HEK293 (cell line): Measurements from ENCODE around the gene GALNTL6.

Experiments
- CTCF ChIA-PET: fragments of 350-600 bp; formaldehyde crosslinking; extraction: SDS; loops from one replicate; lab custom pipeline; 2021; ENCODE audit warnings: antibody characterized with exemption; lab: Yijun Ruan, JAX
- POLR2A ChIA-PET: fragments of 300-600 bp; formaldehyde crosslinking; extraction: SDS; loops from one replicate; lab custom pipeline; 2020; ENCODE audit warnings: antibody characterized with exemption, inconsistent platforms; lab: Yijun Ruan, JAX
- H3K27ac ChIP-seq: fragments of 200-500 bp; sonication (Bioruptor generic); 2 replicates; pipeline ENCODE4 v1.5.1; 2014; ENCODE audit warnings: low read depth, low read length, control low read depth, inconsistent platforms; ENCODE audit errors: extremely low read depth
- H3K36me3 ChIP-seq, 2 experiments: fragments of 200-500 bp in 1 of 2; sonication (Bioruptor generic) in 1 of 2; 1 replicate in 1 of 2; 2 replicates in 1 of 2; pipeline ENCODE4 v1.5.1; 2014 to 2017; ENCODE audit warnings: inconsistent platforms in 2 of 2, low read length in 2 of 2; ENCODE audit not compliant: control insufficient read depth in 2 of 2, insufficient read depth in 1 of 2
- H3K4me1 ChIP-seq: fragments of 200-500 bp; sonication (Bioruptor generic); 2 replicates; pipeline ENCODE4 v1.5.1; 2014; ENCODE audit warnings: mild to moderate bottlenecking, low read length, inconsistent platforms; ENCODE audit not compliant: control insufficient read depth, insufficient read depth
- H3K4me3 ChIP-seq: 2 replicates; pipeline ENCODE4 v1.5.1; 2011; ENCODE audit warnings: low read depth, mild to moderate bottlenecking, control low read depth, low read length, moderate library complexity
- H3K9me3 ChIP-seq: fragments of 200-500 bp; sonication (Bioruptor generic); 2 replicates; pipeline ENCODE4 v1.5.1; 2014; ENCODE audit warnings: low read depth, low read length, inconsistent platforms; ENCODE audit not compliant: control insufficient read depth, insufficient read depth
- BCL11B ChIP-seq: fragments of 450-650 bp; formaldehyde crosslinking; IDR thresholded peaks from 2 replicates; pipeline ENCODE4 v1.5.1; 2016; ENCODE audit warnings: low read depth, missing biosample characterization, missing genetic modification characterization
- KLF1 ChIP-seq: fragments of 450-650 bp; formaldehyde crosslinking; IDR thresholded peaks from 2 replicates; pipeline ENCODE4 v1.5.1; 2016; ENCODE audit warnings: missing biosample characterization, missing genetic modification characterization
- KLF8 ChIP-seq: fragments of 450-650 bp; formaldehyde crosslinking; IDR thresholded peaks from 2 replicates; pipeline ENCODE4 v1.5.1; 2016; ENCODE audit warnings: missing biosample characterization, missing genetic modification characterization
- KLF9 ChIP-seq: fragments of 450-650 bp; formaldehyde crosslinking; IDR thresholded peaks from 2 replicates; pipeline ENCODE4 v1.5.1; 2016; ENCODE audit warnings: missing biosample characterization, missing genetic modification characterization, low read depth
- SCRT2 ChIP-seq: fragments of 450-650 bp; formaldehyde crosslinking; IDR thresholded peaks from 2 replicates; pipeline ENCODE4 v1.5.1; 2016; ENCODE audit warnings: missing biosample characterization, missing genetic modification characterization
- YY2 ChIP-seq: fragments of 450-650 bp; formaldehyde crosslinking; IDR thresholded peaks from 2 replicates; pipeline ENCODE4 v1.5.1; 2016; ENCODE audit warnings: missing biosample characterization, missing genetic modification characterization
- ZBTB20 ChIP-seq: fragments of 450-650 bp; formaldehyde crosslinking; IDR thresholded peaks from 2 replicates; pipeline ENCODE4 v1.5.1; 2016; ENCODE audit warnings: missing biosample characterization, missing genetic modification characterization
- ZBTB21 ChIP-seq: fragments of 450-650 bp; formaldehyde crosslinking; IDR thresholded peaks from 2 replicates; pipeline ENCODE4 v1.5.1; 2017; ENCODE audit warnings: missing biosample characterization, missing genetic modification characterization
- ZBTB8A ChIP-seq: fragments of 450-650 bp; formaldehyde crosslinking; IDR thresholded peaks from 2 replicates; pipeline ENCODE4 v1.5.1; 2016; ENCODE audit warnings: missing biosample characterization, missing genetic modification characterization
- ZFP3 ChIP-seq: fragments of 450-650 bp; formaldehyde crosslinking; IDR thresholded peaks from 2 replicates; pipeline ENCODE4 v1.5.1; 2016; ENCODE audit warnings: low read depth, missing biosample characterization, missing genetic modification characterization
- ZFP37 ChIP-seq: fragments of 450-650 bp; formaldehyde crosslinking; IDR thresholded peaks from 2 replicates; pipeline ENCODE4 v1.5.1; 2016; ENCODE audit warnings: missing biosample characterization, missing genetic modification characterization
- ZNF112 ChIP-seq: fragments of 450-650 bp; formaldehyde crosslinking; IDR thresholded peaks from 2 replicates; pipeline ENCODE4 v1.5.0; 2017; ENCODE audit warnings: missing biosample characterization, missing genetic modification characterization
- ZNF146 ChIP-seq: fragments of 450-650 bp; formaldehyde crosslinking; IDR thresholded peaks from 2 replicates; pipeline ENCODE4 v1.5.1; 2016; ENCODE audit warnings: missing biosample characterization, missing genetic modification characterization
- ZNF23 ChIP-seq: fragments of 450-650 bp; formaldehyde crosslinking; IDR thresholded peaks from 2 replicates; pipeline ENCODE4 v1.5.1; 2016; ENCODE audit warnings: missing biosample characterization, missing genetic modification characterization, borderline replicate concordance
- ZNF266 ChIP-seq: fragments of 450-650 bp; formaldehyde crosslinking; IDR thresholded peaks from 2 replicates; pipeline ENCODE4 v1.5.1; 2016; ENCODE audit warnings: missing biosample characterization, missing genetic modification characterization, low read depth
- ZNF335 ChIP-seq: fragments of 450-650 bp; formaldehyde crosslinking; conservative IDR thresholded peaks from 2 replicates; pipeline ENCODE4 v1.5.1; 2016; ENCODE audit warnings: missing biosample characterization, missing genetic modification characterization
- ZNF510 ChIP-seq: fragments of 450-650 bp; formaldehyde crosslinking; IDR thresholded peaks from 2 replicates; pipeline ENCODE4 v1.5.1; 2018; ENCODE audit warnings: mild to moderate bottlenecking, missing genetic modification characterization, missing biosample characterization; ENCODE audit not compliant: insufficient replicate concordance
- ZNF529 ChIP-seq: fragments of 450-650 bp; formaldehyde crosslinking; IDR thresholded peaks from 2 replicates; pipeline ENCODE4 v1.5.1; 2017; ENCODE audit warnings: missing genetic modification characterization, missing biosample characterization; ENCODE audit not compliant: insufficient replicate concordance
- ZNF558 ChIP-seq: fragments of 450-650 bp; formaldehyde crosslinking; IDR thresholded peaks from 2 replicates; pipeline ENCODE4 v1.5.1; 2016; ENCODE audit warnings: missing biosample characterization, missing genetic modification characterization
- ZNF560 ChIP-seq: fragments of 450-650 bp; formaldehyde crosslinking; IDR thresholded peaks from 2 replicates; pipeline ENCODE4 v1.5.1; 2017; ENCODE audit warnings: missing biosample characterization, missing genetic modification characterization, borderline replicate concordance
- ZNF639 ChIP-seq: fragments of 450-650 bp; formaldehyde crosslinking; IDR thresholded peaks from 2 replicates; pipeline ENCODE4 v1.5.1; 2016; ENCODE audit warnings: missing biosample characterization, missing genetic modification characterization
- ZNF830 ChIP-seq: fragments of 450-650 bp; IDR thresholded peaks from 2 replicates; pipeline ENCODE4 v1.5.0; 2018; ENCODE audit warnings: missing biosample characterization, missing genetic modification characterization, low read depth, mild to moderate bottlenecking, moderate library complexity
- ZSCAN4 ChIP-seq: fragments of 450-650 bp; formaldehyde crosslinking; IDR thresholded peaks from 2 replicates; pipeline ENCODE4 v1.5.1; 2017; ENCODE audit warnings: missing biosample characterization, missing genetic modification characterization
- ZXDB ChIP-seq: fragments of 450-650 bp; formaldehyde crosslinking; IDR thresholded peaks from 2 replicates; pipeline ENCODE4 v1.5.1; 2016; ENCODE audit warnings: missing biosample characterization, missing genetic modification characterization

Gene GALNTL6

GRCh38 chr4:171919314-171919713 is 106.1 kb downstream of the GALNTL6 start:
- H3K4me3 ChIP-seq, result no peak overlapping the region
- H3K9me3 ChIP-seq, result no peaks in the 10 kb centered on the region
- ChIA-PET POLR2A (no interaction called here), CTCF (no interaction called here)
- H3K36me3 ChIP-seq, result no peaks in the 10 kb centered on the region
- no peaks in the 10 kb centered on the region for H3K4me1 ChIP-seq
- H3K27ac ChIP-seq, result no peak overlapping the region
- TF ChIP-seq KLF1 (tag by site-specific recombination), result no peak
- TF ChIP-seq ZNF23, result no peak
- no peak for TF ChIP-seq ZNF112 (tag by site-specific recombination)
- TF ChIP-seq ZNF510 (tag by site-specific recombination), result no peak
- TF ChIP-seq ZBTB21 (tag by site-specific recombination), result no peak
- no peak for TF ChIP-seq ZXDB (tag by site-specific recombination)
- no peak for TF ChIP-seq ZBTB8A (tag by site-specific recombination)
- TF ChIP-seq ZNF830, result no peak
- TF ChIP-seq ZFP37 (tag by site-specific recombination), result no peak
- TF ChIP-seq ZNF529 (tag by site-specific recombination), result no peak
- no peak for TF ChIP-seq ZBTB20 (tag by site-specific recombination)
- no peak for TF ChIP-seq KLF9 (tag by site-specific recombination)
- TF ChIP-seq ZNF560 (tag by site-specific recombination), result no peak
- TF ChIP-seq ZNF335 (tag by site-specific recombination), result no peak
- TF ChIP-seq YY2 (tag by site-specific recombination), result no peak
- no peak for TF ChIP-seq ZNF558 (tag by site-specific recombination)

- no peaks in the 10 kb centered on the region for H3K36me3 ChIP-seq
- CTCF ChIA-PET, result no interaction called here
- POLR2A ChIA-PET, result no interaction called here
- H3K9me3 ChIP-seq, result no peaks in the 10 kb centered on the region
- H3K27ac ChIP-seq, result no peak overlapping the region
- no peaks in the 10 kb centered on the region for H3K4me1 ChIP-seq
- TF ChIP-seq SCRT2 (tag by site-specific recombination) (no peak), BCL11B (no peak), ZNF510 (tag by site-specific recombination) (no peak), ZSCAN4 (tag by site-specific recombination) (no peak), ZNF146 (no peak), KLF8 (tag by site-specific recombination) (no peak), ZNF266 (tag by site-specific recombination) (no peak), ZFP3 (no peak), ZNF639 (tag by site-specific recombination) (no peak)
- H3K4me3 ChIP-seq, result no peak overlapping the region
These were observed 107.7 kb downstream of the GALNTL6 start for GRCh38 chr4:171920901-171921300.
